GM18526 (cell line): ENCODE measurements around the gene TCHHL1.

Experiments
- POLR2A ChIP-seq: IDR thresholded peaks from 3 replicates; pipeline ENCODE4 v1.6.1; 2011; ENCODE audit not compliant: insufficient read length; ENCODE audit errors: extremely low read depth

TCHHL1 gene

GRCh38 chr1:152050886-152051675, 37.8 kb downstream of the TCHHL1 start:
- TF ChIP-seq POLR2A = no peak

GRCh38 chr1:152049291-152050083, 39.4 kb downstream of the TCHHL1 start:
- no peak for TF ChIP-seq POLR2A

GRCh38 chr1:152048416-152049009, 40.4 kb downstream of the TCHHL1 start:
- TF ChIP-seq POLR2A = no peak

DNA sequence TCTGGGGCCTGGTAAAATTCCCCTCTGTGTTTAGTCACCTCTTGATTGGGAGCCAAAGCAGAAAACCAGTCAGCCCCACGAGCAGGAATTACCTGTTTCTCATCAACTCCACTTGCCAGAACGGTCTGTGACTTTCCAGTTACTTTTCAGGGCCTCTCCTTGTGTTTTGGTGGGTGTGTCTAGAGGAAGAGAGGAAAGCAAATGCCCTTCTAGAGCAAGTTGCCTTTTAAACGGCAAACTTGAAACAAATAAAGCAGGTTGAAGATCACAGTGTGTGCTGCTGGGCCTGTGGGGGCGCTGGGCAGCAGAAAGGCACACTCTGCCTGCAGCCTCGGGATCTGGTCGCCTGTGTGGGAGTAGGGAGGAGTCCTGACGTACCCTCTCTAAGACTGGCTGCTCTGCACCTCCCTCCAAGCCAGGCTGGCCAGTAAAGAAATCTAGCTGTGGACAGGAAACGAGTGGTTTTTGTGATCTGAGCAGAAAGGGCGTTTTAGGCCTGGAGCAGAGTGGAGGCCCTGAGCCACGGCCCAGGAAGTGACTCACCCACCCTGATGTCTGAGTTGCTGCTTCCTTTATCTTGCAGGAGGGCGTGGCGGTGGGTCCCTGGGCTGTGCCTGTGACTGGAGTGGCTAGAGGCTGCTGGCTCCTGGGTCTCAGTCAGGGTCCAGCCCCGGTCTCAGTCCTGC, 41.0 kb downstream of the TCHHL1 start:
- peak; percentile 69 for TF ChIP-seq POLR2A

DNA sequence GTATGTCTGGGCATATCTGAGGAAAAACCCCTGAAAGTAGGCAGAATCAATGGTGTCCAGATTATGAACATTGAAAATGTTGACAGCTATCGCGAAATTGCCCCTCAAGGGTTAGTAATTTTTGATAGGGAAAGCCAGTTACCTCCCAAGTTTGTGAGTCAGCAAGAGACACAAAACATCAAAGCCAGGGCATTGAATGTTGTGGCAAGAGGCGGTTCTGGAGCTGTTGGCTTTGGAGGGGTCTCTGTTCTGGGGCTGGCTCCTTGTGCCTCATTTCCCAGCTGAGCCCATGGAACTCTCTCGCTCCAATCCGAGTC, 41.5 kb downstream of the TCHHL1 start:
- TF ChIP-seq POLR2A = no peak

DNA sequence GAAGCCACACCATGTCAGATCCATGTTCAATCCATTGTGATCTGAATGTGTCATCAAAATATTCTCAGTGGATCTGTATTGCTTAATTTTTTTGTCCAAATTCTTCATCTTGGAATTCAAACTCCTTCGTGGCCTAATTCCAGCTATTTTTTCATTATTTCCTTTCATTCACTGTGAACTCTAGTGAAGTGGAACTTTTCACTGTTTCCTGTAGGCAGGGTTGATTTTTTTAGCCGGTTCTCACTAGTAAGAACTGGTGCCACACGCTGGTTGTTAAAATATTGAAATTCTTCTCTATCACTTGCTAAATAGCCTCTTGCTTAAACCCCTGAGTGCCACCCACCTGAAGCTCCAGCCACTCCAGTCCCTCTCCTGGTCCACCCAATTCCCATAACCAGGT, 44.5 kb downstream of the TCHHL1 start:
- no peak for TF ChIP-seq POLR2A

GRCh38 chr1:152043870-152044269, 45.0 kb downstream of the TCHHL1 start:
- no peak for TF ChIP-seq POLR2A

DNA sequence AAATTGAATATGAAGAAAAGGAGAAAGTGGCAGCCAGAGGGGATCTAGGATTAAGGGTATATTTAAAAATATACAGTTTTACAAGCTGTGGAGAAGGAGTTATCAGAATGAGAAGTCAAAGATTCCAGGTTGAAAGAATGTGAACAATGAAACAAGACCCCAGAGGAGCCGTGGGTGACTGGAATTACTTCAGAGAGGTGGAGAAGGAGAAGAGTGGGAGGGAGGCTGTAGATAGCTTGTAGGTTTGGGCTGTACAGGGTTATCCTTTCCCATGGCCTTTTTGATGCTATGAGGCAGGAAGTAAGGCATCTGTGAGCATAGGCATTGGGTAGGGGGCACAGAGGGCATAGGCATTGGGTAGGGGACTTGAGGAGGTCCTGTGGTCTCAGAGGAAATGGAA, 46.8 kb downstream of the TCHHL1 start:
- no peak for TF ChIP-seq POLR2A

DNA sequence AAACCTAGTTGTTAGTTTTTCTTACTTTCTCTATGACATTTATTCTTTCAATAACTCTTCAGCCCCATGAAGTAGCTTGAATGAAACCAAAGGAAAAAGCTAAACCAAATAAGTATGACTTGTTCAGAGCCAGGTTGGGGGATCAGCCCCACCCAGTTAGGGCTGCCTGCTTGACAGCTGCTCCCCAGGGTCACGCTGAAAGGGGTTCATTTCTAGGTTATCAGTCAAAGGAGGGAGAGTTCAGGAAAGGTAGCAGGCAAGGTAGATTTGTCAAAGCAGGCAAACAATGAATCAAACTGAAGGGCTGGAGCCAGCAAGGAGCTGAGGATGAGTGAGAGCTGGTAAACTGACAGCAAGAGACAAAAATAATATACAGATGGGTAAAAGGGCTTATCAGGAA, 49.0 kb downstream of the TCHHL1 start:
- no peak for TF ChIP-seq POLR2A

GRCh38 chr1:152039461-152039860, 49.4 kb downstream of the TCHHL1 start:
- TF ChIP-seq POLR2A = no peak

GRCh38 chr1:152038871-152039270, 50.0 kb downstream of the TCHHL1 start:
- TF ChIP-seq POLR2A = no peak

DNA sequence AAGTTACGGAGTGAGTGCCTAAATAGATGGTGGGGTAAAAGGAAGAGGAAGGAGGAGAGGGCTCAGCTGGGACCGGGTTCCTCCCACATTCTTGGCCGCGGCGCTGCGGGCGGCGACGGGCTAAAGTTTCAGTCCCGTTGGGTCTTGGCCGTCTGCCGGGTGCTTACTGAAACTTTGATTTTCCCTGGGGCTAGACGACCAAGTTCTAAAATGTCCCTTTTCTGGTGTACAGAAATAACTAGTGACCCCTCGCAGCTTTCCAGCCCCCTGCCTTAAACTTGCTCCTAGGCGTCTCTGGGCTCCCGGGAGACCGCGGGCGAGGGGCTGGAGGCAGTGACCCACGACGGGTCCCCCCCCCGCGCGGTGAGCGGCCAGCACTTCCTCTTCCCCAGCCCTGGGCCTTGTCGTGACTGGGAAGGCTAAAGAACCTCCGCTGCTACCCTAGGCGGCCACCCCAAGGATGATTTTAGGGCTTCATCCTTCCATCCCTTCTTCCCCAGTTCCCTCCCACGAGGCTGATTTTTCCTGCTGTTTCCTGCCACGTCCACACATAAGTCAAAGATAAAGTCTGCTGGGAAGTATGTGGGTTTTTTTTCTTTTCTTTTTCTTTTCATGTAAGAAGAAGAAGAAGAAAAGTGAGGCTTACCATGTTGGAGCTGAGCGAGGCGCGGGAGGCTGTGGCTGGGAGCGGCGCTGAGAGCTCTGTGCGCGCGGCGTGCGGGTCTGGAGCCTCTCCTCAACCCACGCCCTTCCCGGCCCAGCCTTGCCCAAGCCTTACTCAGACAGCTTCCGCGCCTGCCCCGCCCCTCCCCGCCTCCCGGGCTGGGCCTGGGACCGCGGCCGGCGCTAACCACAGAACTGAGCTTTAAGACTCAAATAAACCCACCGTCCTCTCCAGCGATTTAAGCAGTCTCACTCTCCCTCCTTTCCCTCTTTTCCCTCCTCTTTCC, 52.3 kb downstream of the TCHHL1 start, which contains the start of gene S100A11:
TSS of gene S100A11 (minus strand) at position 738 of the 950 bp plus-strand sequence. CDS start at position 649, 89 bp downstream.
- peak; percentile 49 for TF ChIP-seq POLR2A

GRCh38 chr1:152035539-152036266, 53.2 kb downstream of the TCHHL1 start:
- no peak for TF ChIP-seq POLR2A

DNA sequence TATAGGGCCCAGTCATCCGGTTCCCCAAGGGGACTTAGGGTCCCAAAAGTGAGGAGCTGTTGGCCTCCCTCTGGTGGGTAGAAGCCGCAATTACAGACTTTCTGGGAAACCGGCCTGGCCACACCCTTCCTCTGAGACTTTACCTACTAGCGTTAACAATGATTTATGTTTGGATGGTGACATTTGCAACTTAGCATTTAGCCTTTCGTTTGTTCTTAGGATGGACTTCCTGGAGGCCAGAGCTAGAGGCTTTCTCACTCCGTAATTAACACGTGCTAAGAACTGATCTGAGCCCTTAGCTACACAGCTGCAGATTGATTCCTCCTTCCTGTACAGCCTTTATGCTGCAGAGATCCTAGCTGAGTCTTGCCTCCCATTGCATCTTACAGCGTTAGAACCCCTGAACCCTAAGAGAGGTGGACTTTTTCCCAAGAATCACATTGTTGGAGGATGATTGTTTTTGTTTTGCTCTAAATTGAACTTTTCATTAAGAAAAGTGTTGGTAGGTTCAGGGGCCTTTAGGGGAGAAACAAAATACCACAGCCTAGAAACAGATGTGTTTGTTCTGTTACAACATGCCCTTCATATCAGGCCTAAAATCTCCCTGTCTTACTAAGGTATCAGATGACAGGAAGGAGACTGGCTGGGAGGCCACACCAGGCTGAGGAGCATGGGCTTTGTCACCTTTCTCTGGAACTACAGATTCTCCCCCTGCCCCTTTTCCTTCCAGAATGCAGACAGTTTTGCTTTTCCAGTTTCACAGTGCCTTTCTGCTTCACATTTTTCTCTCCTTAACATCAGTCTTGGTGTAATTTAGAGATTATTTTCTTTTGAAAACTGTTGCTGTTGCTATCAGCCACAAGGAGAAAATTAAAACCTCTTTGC, 54.0 kb downstream of the TCHHL1 start:
- no peak for TF ChIP-seq POLR2A
